Natural killer cell treated with Interleukin-12 subunit alpha and Interleukin-12 subunit beta and Interleukin-15 and Interleukin-18, amount 100 ng/mL, for 72 hours (primary cell): ENCODE measurements around the gene RPL15. TPM values are rescaled to one million over a fixed set of nuclear protein-coding genes. Genes with fewer than 3 reads are reported as not detected.
"Not testable (repeated sequence)": the region's sequence is repeated elsewhere in the genome, so short reads cannot be mapped to it uniquely, and the experiment has no call there.

ENCODE experiments used
- ATAC-seq, 2 donors: fragments of 150-1000 bp; cut with Tn5 transposase in 1 of 2; sonication (Bioruptor Pico), chemical (Tn5 transposase) in 1 of 2; 2 replicates each; pipeline ENCODE4 v1.10.0; 2021
- DNase-seq: peaks from one replicate; pipeline ENCODE4 v3.0.0; 2022; ENCODE audit warnings: low spot score
- H3K27ac Mint-ChIP-seq, 2 donors: 1 replicate in 1 of 2; 2 replicates in 1 of 2; pipeline ENCODE4 v1.8.0; 2022; ENCODE audit warnings: mixed read lengths in 2 of 2, mild to moderate bottlenecking in 1 of 2, moderate library complexity in 1 of 2
- H3K27me3 Mint-ChIP-seq, 2 donors: 1 replicate in 1 of 2; 2 replicates in 1 of 2; pipeline ENCODE4 v1.8.0; 2022; ENCODE audit warnings: mixed read lengths in 2 of 2
- H3K36me3 Mint-ChIP-seq: one replicate; pipeline ENCODE4 v1.8.0; 2022; ENCODE audit warnings: mixed read lengths
- H3K4me1 Mint-ChIP-seq, 2 donors: 1 replicate in 1 of 2; 2 replicates in 1 of 2; pipeline ENCODE4 v1.8.0; 2022; ENCODE audit warnings: low read depth in 2 of 2, mixed read lengths in 2 of 2, mild to moderate bottlenecking in 1 of 2
- H3K4me3 Mint-ChIP-seq: one replicate; pipeline ENCODE4 v1.8.0; 2022; ENCODE audit warnings: mixed read lengths
- H3K9me3 Mint-ChIP-seq: 2 replicates; pipeline ENCODE4 v1.8.0; 2022; ENCODE audit warnings: mixed read lengths
- total RNA-seq, 2 donors: library from RNA; stranded (reverse); gene quantifications; one replicate each; pipeline ENCODE4 v1.2.3, GENCODE V29; 2022

Gene RPL15
- total RNA-seq, 2 donors from 2014 or later: 1,150 to 1,334 TPM

DNA sequence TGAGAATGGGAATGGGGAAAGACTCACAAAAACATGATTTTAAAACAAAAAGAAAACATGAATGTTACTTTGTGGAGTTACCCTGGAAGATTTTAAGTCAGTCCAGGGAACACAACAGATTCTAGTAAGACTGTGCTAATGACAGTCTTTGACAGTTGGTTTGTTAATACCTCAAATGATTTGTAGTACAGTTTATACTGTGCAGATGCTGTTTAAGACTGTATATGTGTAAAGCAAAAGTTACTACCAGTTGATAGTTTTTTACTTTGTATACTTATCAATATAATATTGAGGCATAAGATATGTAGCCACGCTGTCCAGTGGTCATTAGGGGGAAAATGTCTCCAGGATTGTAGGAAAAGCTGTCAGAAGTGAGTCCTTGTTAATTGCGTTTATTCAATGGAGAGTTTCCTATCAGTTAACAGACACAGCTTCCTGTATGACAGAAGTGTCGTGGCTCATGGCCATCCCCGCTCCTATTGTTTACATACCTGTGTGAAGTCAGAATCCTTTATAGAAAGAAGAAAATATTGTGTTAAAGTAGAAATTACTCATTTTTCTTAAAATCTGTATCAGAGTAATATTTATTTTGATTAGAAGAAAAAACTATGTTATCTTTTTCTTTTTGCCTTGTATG, 36.1 kb upstream of the RPL15 start:
- H3K4me1 Mint-ChIP-seq: peaks cover 25 to 30% of the 10 kb centered on the region in 2 donors

DNA sequence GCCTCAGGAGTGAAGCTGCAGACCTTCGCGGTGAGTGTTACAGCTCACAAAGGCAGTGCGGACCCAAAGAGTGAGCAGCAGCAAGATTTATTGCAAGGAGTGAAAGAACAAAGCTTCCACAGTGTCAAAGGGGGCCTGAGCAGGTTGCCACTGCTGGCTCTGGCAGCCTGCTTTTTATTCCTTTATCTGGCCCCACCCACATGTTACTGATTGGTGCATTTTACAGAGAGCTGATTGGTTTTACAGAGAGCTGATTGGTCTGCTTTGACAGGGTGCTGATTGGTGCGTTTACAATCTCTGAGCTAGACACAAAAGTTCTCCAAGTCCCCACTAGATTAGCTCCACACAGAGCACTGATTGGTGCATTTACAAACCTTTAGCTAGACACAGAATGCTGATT, 34.9 kb upstream of the RPL15 start:
- not testable (repeated sequence) for H3K27me3 Mint-ChIP-seq, DNase-seq, ATAC-seq, H3K36me3 Mint-ChIP-seq, H3K9me3 Mint-ChIP-seq
- H3K4me1 Mint-ChIP-seq: peaks cover 22 to 26% of the 10 kb centered on the region in 2 donors
- H3K4me3 Mint-ChIP-seq: peak overlapping the region; percentile 72
- peak overlapping the region; percentile 47 to 59 for H3K27ac Mint-ChIP-seq

More for the DNA sequence above, 36.1 kb upstream of the RPL15 start:
- H3K27ac Mint-ChIP-seq: peak overlapping the region in 1 of 2 donors; percentile 59
- H3K27me3 Mint-ChIP-seq: no peaks in the 10 kb centered on the region
- H3K9me3 Mint-ChIP-seq: no peaks in the 10 kb centered on the region
- no peak overlapping the region for H3K4me3 Mint-ChIP-seq
- no peak for DNase-seq
- ATAC-seq: no peak
- H3K36me3 Mint-ChIP-seq: no peaks in the 10 kb centered on the region

DNA sequence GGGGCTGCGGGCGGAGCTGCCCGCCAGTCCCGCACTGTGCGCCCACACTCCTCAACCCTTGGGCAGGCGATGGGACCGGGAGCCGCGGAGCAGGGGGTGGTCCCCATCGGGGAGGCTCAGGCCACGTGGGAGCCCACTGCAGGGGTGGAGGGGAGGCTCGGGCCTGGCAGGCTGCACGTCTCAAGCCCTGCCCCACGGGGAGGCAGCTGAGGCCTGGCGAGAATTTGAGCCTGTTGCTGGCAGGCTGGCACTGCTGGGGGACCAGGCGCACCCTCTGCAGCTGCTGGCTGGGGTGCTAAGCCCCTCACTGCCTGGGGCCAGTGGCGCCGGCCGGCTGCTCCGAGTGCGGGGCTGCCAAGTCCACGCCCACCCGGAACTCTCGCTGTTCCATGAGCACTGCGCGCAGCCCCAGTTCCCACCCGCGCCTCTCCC, 34.4 kb upstream of the RPL15 start:
- DNase-seq (no peak), ATAC-seq (peak in 1 of 2 donors; percentile 57)
- H3K4me1 Mint-ChIP-seq: peaks cover 17 to 20% of the 10 kb centered on the region in 2 donors
- no peak overlapping the region for H3K4me3 Mint-ChIP-seq
- no peak overlapping the region for H3K27ac Mint-ChIP-seq
- H3K36me3 Mint-ChIP-seq: no peaks in the 10 kb centered on the region
- H3K9me3 Mint-ChIP-seq: no peaks in the 10 kb centered on the region
- H3K27me3 Mint-ChIP-seq: no peaks in the 10 kb centered on the region

DNA sequence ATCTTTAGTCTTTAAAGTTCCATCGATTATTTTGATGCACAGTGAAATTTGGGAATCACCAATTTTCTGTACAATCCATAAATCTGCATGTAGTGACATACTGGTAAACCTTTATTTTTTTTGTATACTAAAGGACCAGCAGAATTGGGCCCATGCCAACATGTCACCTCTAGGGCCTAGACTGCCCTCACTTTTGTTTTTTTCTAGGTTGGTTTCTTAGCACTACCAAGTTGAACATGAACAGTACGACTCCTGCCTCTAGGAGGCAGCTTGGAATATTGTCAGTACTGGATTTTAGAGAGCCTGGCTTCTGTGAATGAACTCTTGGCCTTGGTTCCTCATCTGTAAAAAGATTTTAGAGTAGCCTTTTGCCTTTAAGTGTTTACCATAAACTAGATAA, 32.5 kb upstream of the RPL15 start:
- Mint-ChIP-seq H3K27me3 (no peaks in the 10 kb centered on the region), H3K9me3 (no peaks in the 10 kb centered on the region), H3K27ac (no peak overlapping the region), H3K36me3 (no peaks in the 10 kb centered on the region), H3K4me1 (peaks cover 15 to 17% of the 10 kb centered on the region in 2 donors), H3K4me3 (no peak overlapping the region)
- ATAC-seq (no peak), DNase-seq (no peak)

DNA sequence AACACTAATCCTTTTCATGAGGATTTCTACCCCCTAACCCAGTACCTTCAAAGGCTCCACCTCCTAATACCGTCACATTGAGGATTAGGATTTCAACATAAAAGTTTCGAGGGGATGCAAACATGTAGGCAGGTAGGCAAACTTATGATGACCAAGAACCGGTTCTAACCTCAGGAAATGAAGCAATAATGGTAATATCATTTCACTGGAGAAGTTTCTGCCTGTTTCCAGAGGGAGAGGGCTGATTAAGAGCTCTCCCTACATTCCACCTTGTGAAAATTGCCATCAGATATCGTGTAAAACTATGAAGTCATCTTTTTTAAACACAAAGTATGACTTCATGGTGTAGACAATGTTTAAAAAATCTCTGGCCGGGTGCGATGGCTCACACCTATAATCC, 31.7 kb upstream of the RPL15 start:
- Mint-ChIP-seq H3K27me3 (no peaks in the 10 kb centered on the region), H3K4me1 (peaks cover 15 to 17% of the 10 kb centered on the region in 2 donors), H3K4me3 (no peak overlapping the region), H3K27ac (no peak overlapping the region), H3K9me3 (no peaks in the 10 kb centered on the region), H3K36me3 (no peaks in the 10 kb centered on the region)
- DNase-seq (no peak), ATAC-seq (no peak)

DNA sequence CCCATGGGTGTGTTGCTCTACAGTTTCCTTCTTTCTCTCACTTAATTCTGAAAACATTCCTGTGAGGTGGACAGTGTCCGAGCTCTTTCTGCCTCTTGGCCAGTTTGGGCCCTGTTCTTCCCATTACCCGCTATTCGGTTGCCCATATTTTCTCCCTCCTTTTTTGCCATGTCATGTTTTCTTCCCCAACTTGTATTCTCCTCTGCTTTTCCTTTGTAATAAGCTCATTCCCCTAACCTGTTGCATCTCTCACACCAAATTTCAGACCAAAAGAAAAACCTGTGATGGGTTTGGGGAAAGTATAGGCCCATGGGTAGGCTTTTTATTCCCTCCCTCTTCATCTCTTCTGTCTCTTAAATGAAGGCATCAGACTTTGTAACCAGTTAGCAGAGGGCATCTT, 30.6 kb upstream of the RPL15 start:
- Mint-ChIP-seq H3K27ac (no peak overlapping the region), H3K9me3 (no peaks in the 10 kb centered on the region), H3K4me3 (no peak overlapping the region), H3K36me3 (no peaks in the 10 kb centered on the region), H3K27me3 (no peaks in the 10 kb centered on the region), H3K4me1 (peaks cover 8 to 10% of the 10 kb centered on the region in 2 donors)
- DNase-seq (no peak), ATAC-seq (no peak)

DNA sequence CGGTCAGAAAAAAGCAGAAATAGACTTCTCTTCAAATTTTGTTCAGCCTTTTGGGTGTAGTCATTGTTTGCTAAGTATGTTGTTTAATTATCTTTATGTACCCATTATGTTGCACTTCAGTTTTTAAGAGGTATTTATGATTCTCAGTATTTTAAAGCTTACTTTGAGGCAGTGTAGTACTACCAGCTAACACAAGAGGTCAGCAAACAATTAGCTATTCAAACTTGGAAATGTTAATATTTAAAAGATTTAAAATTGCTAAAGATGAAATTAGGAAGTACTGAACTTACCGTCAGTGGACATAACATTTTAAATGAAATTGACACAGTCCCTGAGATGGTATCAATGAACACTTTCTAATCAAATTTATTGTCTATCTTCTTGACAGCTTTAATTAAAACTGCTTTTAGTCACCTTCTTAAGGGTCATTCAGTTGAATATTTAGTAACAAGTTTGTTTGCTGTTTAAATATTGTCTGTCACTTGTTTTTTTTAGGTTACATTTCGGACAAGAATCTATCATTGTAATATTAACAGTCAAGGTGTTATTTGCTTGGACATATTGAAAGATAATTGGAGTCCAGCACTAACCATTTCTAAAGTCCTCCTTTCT, 28.2 kb upstream of the RPL15 start:
- no peaks in the 10 kb centered on the region for H3K36me3 Mint-ChIP-seq

DNA sequence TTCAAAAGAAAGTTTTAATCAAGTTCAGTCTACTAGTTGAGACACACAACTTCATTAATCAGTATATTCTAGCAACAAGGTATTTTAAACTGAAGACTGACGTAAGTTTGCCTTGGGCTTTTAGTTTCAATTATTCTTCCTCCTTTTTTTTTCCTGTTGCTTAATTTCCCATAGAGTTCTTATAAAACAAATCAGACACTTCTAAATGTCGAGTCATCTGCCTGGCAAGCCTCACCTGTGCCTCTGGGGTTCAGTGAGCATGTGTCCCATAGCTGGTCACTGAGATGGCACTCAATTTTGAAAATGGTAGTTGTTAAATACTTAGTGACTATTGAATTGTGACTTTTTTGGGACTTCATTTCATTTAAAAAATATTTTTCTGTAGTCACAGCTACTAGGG, 27.5 kb upstream of the RPL15 start:
- ATAC-seq (no peak), DNase-seq (no peak)
- Mint-ChIP-seq H3K4me1 (peaks cover 2 to 4% of the 10 kb centered on the region in 2 donors), H3K9me3 (no peaks in the 10 kb centered on the region), H3K27ac (no peak overlapping the region), H3K36me3 (no peaks in the 10 kb centered on the region), H3K27me3 (no peaks in the 10 kb centered on the region), H3K4me3 (no peak overlapping the region)

More for the DNA sequence above, 28.2 kb upstream of the RPL15 start:
- no peak overlapping the region for H3K4me3 Mint-ChIP-seq
- no peaks in the 10 kb centered on the region for H3K9me3 Mint-ChIP-seq
- H3K27ac Mint-ChIP-seq: no peak overlapping the region
- H3K4me1 Mint-ChIP-seq: peaks cover 0 to 2% of the 10 kb centered on the region in 2 donors
- DNase-seq (no peak), ATAC-seq (no peak)
- H3K27me3 Mint-ChIP-seq: no peaks in the 10 kb centered on the region

DNA sequence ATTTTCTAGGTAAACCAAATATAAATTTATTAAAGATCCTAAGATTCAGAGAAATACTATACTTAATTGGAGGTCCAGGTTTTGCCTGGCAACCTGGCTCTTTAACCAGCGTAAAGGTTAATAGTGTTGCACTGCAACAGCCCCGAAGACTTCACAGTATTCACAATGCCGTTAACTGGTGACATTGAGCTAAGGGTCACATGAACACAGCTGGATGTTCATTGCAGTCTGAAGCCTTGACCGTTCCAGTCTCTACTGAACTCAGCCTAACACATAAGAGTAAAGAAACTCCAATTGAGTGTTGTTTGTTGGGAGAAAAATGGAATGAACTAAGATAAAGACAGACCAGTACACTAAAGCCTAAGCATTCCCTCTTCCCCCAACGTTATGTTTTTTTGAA, 27.0 kb upstream of the RPL15 start:
- Mint-ChIP-seq H3K9me3 (no peaks in the 10 kb centered on the region), H3K27ac (no peak overlapping the region), H3K4me1 (peaks cover 7 to 9% of the 10 kb centered on the region in 2 donors), H3K27me3 (no peaks in the 10 kb centered on the region), H3K36me3 (no peaks in the 10 kb centered on the region), H3K4me3 (no peak overlapping the region)
- DNase-seq (no peak), ATAC-seq (no peak)

DNA sequence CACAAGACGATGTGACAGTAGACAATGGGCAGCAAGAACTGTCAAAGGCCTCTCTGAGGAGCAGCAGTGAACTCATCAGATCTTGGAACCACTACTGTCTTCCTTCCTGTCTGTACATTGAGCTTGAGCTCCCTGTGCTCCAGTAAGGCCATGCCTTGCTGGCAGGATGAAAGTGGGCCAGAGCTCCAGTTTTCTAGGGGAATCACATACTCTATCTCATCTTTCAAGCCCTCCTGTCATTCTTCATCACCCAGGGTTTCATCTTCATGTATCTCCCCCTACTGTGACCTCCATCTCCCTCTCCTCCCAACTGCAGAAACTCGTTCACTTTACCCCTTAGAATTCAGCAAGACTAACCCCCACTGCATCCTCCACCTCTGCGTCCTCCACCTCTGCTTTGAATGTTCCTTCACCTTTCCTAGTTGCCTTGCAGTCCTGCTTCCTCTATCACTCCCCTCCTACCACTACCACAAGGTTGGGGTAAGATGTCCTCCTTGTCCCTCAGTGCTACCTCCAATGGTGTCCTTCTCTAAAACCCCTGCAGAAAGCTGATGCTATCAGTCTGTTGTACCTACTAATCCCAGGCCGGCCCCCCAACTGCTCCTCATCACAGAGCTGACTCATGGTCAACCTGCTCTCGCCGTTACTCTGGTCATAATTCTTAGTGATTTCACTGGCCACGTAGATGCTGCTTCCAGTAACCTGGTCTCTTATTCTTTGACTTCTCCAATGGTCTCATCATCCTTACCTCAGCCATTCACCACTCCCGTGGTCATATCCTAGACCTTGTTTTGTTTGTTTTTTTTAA, 22.5 kb upstream of the RPL15 start:
- DNase-seq (no peak), ATAC-seq (no peak)
- H3K36me3 Mint-ChIP-seq: peaks cover 5% of the 10 kb centered on the region
- H3K27ac Mint-ChIP-seq: no peak overlapping the region
- no peaks in the 10 kb centered on the region for H3K27me3 Mint-ChIP-seq
- H3K4me3 Mint-ChIP-seq: no peak overlapping the region
- peaks cover 10 to 13% of the 10 kb centered on the region in 2 donors for H3K4me1 Mint-ChIP-seq
- no peaks in the 10 kb centered on the region for H3K9me3 Mint-ChIP-seq

DNA sequence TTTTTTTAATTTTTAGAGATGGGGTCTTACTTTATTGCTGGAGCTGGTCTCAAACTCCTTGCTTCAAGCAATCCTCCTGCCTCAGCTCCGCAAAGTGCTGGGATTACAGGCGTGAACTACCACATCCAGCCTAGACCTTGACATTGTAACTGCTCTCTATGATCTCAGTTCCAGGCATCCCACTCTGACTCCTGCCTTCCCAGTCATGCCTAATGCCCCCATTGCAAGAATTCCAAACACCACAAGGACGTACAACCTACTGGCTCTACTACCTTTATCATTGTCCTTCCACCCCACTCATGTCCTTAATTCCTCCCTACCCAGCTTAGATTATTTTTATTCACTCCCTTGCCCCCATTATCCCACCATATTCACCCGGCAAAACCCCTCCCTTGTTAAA, 21.8 kb upstream of the RPL15 start:
- Mint-ChIP-seq H3K36me3 (peaks cover 7% of the 10 kb centered on the region), H3K27me3 (no peaks in the 10 kb centered on the region), H3K27ac (no peak overlapping the region), H3K9me3 (no peaks in the 10 kb centered on the region), H3K4me1 (peaks cover 10 to 13% of the 10 kb centered on the region in 2 donors), H3K4me3 (no peak overlapping the region)
- no peak for DNase-seq
- ATAC-seq: no peak

DNA sequence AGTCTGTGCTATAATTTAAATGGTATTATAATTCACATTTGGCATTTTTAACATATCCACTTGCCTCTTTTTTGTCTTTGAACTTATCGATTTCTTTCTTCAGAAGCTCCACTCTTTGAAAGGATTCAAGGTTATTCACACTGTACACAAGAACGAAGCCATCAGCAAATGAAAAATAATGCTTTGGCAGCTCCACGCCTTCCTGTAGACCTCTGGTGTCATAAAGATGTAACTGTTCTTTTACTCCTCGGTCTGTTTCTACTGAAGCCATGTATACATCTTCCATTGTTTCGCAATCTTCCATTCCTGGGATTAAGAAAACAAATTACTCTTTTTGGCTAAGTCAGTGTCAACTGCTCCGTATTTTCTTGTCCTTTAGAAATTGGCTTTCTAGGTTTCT, 16.2 kb upstream of the RPL15 start:
- H3K36me3 Mint-ChIP-seq: peaks cover 13% of the 10 kb centered on the region
- ATAC-seq (no peak), DNase-seq (no peak)
- H3K27ac Mint-ChIP-seq: no peak overlapping the region
- no peaks in the 10 kb centered on the region for H3K9me3 Mint-ChIP-seq
- H3K4me3 Mint-ChIP-seq: no peak overlapping the region
- no peaks in the 10 kb centered on the region for H3K4me1 Mint-ChIP-seq
- H3K27me3 Mint-ChIP-seq: no peaks in the 10 kb centered on the region

DNA sequence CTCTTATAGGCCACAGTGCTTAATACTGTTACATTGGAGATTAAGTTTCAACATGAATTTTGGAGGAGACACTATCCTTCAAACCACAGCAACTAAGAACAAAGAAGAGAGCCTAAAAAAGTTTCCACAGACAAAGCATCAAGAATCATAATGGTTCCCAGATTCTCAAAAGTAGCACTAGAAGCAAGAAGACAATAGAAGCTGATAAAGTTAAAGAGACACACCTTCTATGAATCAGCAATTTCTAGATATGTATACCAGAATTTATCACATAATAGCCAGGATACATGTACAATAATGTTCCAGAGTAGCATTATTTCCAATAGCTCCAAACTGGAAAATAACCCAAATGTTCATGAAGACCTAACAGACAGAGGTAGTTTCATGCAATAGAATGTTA, 12.4 kb upstream of the RPL15 start:
- no peak for DNase-seq
- Mint-ChIP-seq H3K27me3 (no peaks in the 10 kb centered on the region), H3K4me3 (no peak overlapping the region), H3K4me1 (no peaks in the 10 kb centered on the region), H3K9me3 (no peaks in the 10 kb centered on the region), H3K27ac (no peak overlapping the region), H3K36me3 (peaks cover 6% of the 10 kb centered on the region)
- no peak for ATAC-seq

DNA sequence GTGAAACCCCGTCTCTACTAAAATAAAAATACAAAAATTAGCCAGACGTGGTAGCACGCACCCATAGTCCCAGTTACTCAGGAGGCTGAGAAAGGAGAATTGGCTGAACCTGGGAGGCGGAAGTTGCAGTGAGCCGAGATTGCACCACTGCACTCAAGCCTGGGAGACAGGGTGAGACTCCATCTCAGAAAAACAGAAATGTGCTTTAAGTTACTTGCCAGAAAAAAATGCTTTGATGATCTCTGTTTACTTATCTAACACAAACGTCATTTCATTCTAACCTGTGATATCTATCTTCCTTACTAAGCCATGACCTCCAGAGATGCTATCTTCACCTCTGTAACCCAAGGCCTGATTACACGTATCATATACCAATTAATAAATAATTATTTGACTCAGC, 7.6 kb upstream of the RPL15 start:
- Mint-ChIP-seq H3K4me1 (peaks cover 0 to 7% of the 10 kb centered on the region in 2 donors), H3K27me3 (no peaks in the 10 kb centered on the region), H3K9me3 (no peaks in the 10 kb centered on the region), H3K4me3 (no peak overlapping the region), H3K36me3 (peaks cover 6% of the 10 kb centered on the region), H3K27ac (no peak overlapping the region)
- DNase-seq (no peak), ATAC-seq (no peak)
